NT2/D1 (cell line): ENCODE data around the gene PACS2.

Experiments used
- SUZ12 ChIP-seq: IDR thresholded peaks from 2 replicates; pipeline ENCODE4 v1.6.1; 2011; ENCODE audit not compliant: insufficient read length, insufficient read depth; ENCODE audit errors: extremely low read depth
- ZNF274 ChIP-seq: IDR thresholded peaks from 2 replicates; pipeline ENCODE4 v1.6.1; 2011; ENCODE audit warnings: mild to moderate bottlenecking, low read depth, low read length

GRCh38 chr14:105427936-105428485 lies 113.5 kb downstream of the PACS2 start:
- no peak for TF ChIP-seq ZNF274
- no peak for TF ChIP-seq SUZ12
